Measurements from ENCODE around the gene CCDC159.

Gene CCDC159

DNA sequence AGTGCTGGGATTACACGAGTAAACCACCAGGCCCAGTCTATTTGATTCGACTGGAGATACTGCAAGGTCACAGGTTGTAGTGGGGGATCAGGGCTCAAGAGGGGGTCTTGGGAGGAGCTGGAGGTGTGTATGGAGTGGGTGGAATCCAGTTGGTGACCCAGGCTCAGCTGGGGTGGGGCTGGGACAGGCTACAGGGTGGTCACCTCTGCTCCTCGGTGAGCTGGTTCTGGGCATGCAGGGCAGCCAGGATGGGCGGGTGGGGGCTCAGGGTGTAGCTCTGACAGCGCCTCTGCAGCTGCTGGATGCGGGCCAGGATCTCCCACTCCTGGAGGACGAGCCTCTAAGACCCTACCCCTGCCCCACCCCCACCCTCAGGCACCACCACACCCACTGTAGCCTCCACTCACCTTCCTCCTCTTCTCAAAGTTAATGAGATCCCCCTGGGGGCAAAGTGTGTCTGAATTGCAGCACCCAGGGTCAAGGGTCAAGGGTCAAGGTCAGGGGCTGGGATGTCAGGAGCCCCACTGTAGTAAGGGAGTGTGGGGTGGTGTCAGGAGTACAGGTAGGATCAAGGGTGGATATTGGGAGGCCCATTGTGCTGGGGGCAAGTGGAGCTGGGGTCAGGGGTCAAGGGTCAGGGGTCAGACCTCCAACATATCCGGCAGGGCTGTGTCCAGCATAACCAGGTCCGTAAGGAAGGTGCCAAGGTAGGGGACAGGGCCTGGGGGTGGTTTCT, 55.7 kb downstream of the CCDC159 start:
- no peak overlapping the region for H3K4me3 ChIP-seq (ENCODE audit: low read depth in 1 of 2, low read length in 1 of 2)
- no peaks in the 10 kb centered on the region for H3K9me3 ChIP-seq
- H3K4me1 ChIP-seq (ENCODE audit: control insufficient read depth in 1 of 2, insufficient read depth in 1 of 2, low read depth in 1 of 2, low read length in 1 of 2) = peaks cover 12 to 13% of the 10 kb centered on the region in 2 experiments
- TF ChIP-seq, protein P1, sequence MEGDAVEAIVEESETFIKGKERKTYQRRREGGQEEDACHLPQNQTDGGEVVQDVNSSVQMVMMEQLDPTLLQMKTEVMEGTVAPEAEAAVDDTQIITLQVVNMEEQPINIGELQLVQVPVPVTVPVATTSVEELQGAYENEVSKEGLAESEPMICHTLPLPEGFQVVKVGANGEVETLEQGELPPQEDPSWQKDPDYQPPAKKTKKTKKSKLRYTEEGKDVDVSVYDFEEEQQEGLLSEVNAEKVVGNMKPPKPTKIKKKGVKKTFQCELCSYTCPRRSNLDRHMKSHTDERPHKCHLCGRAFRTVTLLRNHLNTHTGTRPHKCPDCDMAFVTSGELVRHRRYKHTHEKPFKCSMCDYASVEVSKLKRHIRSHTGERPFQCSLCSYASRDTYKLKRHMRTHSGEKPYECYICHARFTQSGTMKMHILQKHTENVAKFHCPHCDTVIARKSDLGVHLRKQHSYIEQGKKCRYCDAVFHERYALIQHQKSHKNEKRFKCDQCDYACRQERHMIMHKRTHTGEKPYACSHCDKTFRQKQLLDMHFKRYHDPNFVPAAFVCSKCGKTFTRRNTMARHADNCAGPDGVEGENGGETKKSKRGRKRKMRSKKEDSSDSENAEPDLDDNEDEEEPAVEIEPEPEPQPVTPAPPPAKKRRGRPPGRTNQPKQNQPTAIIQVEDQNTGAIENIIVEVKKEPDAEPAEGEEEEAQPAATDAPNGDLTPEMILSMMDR (IDR thresholded peaks at IDR 0.05) = no peak
- no peaks in the 10 kb centered on the region for H3K36me3 ChIP-seq
- H3K27ac ChIP-seq = no peak overlapping the region
- peaks cover 18% of the 10 kb centered on the region for H3K27me3 ChIP-seq
